ENCODE data around the gene RBMS3. TPM values are rescaled to one million over a fixed set of nuclear protein-coding genes. Genes with fewer than 3 reads are reported as not detected.

Gene RBMS3
- total RNA-seq, 1 experiment from 2014 or later: 7.4 TPM

- TF ChIP-seq, protein P1, sequence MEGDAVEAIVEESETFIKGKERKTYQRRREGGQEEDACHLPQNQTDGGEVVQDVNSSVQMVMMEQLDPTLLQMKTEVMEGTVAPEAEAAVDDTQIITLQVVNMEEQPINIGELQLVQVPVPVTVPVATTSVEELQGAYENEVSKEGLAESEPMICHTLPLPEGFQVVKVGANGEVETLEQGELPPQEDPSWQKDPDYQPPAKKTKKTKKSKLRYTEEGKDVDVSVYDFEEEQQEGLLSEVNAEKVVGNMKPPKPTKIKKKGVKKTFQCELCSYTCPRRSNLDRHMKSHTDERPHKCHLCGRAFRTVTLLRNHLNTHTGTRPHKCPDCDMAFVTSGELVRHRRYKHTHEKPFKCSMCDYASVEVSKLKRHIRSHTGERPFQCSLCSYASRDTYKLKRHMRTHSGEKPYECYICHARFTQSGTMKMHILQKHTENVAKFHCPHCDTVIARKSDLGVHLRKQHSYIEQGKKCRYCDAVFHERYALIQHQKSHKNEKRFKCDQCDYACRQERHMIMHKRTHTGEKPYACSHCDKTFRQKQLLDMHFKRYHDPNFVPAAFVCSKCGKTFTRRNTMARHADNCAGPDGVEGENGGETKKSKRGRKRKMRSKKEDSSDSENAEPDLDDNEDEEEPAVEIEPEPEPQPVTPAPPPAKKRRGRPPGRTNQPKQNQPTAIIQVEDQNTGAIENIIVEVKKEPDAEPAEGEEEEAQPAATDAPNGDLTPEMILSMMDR (IDR thresholded peaks at IDR 0.05; ENCODE audit: insufficient read depth in 1 of 2, low read depth in 1 of 2, low read length in 1 of 2, severe bottlenecking in 1 of 2, unreplicated experiment in 1 of 2): no peak
- Mint-ChIP-seq H3K9me3 (ENCODE audit: unreplicated experiment) (no peaks in the 10 kb centered on the region), H3K27me3 (ENCODE audit: insufficient read depth, unreplicated experiment) (no peaks in the 10 kb centered on the region), H3K4me1 (ENCODE audit: low read depth, unreplicated experiment) (no peaks in the 10 kb centered on the region), H3K27ac (ENCODE audit: unreplicated experiment) (no peak overlapping the region), H3K4me3 (ENCODE audit: unreplicated experiment) (no peak overlapping the region), H3K36me3 (ENCODE audit: insufficient read depth, unreplicated experiment) (no peaks in the 10 kb centered on the region)
- Histone ChIP-seq H3K4me3 (ENCODE audit: low read depth, low read length) (no peak overlapping the region), H3K36me3 (ENCODE audit: control insufficient read depth, insufficient read depth, low read length) (no peaks in the 10 kb centered on the region), H3K27me3 (replicated peaks; ENCODE audit: control insufficient read depth, insufficient read depth, low read length) (no peaks in the 10 kb centered on the region), H3K4me1 (no peaks in the 10 kb centered on the region), H3K9me3 (no peaks in the 10 kb centered on the region)
- intact Hi-C loops (cut with micrococcal nuclease; ENCODE audit: unreplicated experiment): no loop called here
- CTCF ChIA-PET: no interaction called here
- BruUV-seq (replicated peaks): no TSS peak
- DNase-seq: no peak
- POLR2A ChIA-PET: no interaction called here
Observed at GRCh38 chr3:29557825-29558224, 277.0 kb downstream of the RBMS3 start.

DNA sequence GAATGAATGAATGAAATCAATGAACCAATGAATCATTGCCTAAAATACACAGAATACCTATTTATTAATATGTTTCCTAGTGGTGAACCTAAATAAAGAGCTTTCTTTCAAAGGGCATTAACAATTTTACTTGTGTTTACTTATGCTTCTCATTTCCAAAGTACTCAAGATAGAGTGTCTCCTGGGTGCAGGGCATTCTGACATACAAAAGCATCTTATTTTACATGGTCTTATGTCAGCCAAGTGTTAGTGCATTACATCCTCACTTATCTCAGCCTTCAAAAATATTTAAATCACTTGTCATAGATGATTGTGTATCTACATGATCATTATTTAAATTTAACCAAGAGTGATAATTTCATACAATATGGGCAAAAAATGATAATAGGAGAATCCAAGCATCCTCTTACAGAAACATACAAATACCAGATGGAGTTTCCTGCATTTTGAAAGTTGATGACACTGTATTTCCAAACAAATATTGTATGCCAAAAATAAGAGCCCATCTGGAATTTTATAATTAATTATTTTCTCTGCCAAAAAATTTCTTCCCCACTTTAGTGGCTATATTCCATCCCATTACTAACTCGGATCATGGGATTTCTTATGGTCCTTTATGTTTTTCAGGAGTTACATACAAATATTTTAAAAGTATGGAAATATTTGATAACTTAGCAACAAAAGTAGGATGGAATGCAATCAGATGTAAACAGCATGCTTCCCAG, 279.0 kb downstream of the RBMS3 start:
- TF ChIP-seq, protein P1 (IDR thresholded peaks at IDR 0.05; ENCODE audit: insufficient read depth in 1 of 2, low read depth in 1 of 2, low read length in 1 of 2, severe bottlenecking in 1 of 2, unreplicated experiment in 1 of 2): no peak
- no peak for DNase-seq
- CTCF ChIA-PET: no interaction called here
- Mint-ChIP-seq H3K36me3 (ENCODE audit: insufficient read depth, unreplicated experiment) (no peaks in the 10 kb centered on the region), H3K27ac (ENCODE audit: unreplicated experiment) (no peak overlapping the region), H3K9me3 (ENCODE audit: unreplicated experiment) (no peaks in the 10 kb centered on the region), H3K4me1 (ENCODE audit: low read depth, unreplicated experiment) (peaks cover 6% of the 10 kb centered on the region), H3K27me3 (ENCODE audit: insufficient read depth, unreplicated experiment) (no peaks in the 10 kb centered on the region), H3K4me3 (ENCODE audit: unreplicated experiment) (no peak overlapping the region)
- Histone ChIP-seq H3K36me3 (ENCODE audit: control insufficient read depth, insufficient read depth, low read length) (no peaks in the 10 kb centered on the region), H3K9me3 (no peaks in the 10 kb centered on the region), H3K4me3 (ENCODE audit: low read depth, low read length) (no peak overlapping the region), H3K27me3 (replicated peaks; ENCODE audit: control insufficient read depth, insufficient read depth, low read length) (no peaks in the 10 kb centered on the region), H3K4me1 (peaks cover 4% of the 10 kb centered on the region; the same call in 1 of the 2 replicates)
- POLR2A ChIA-PET: no interaction called here
- intact Hi-C loops (cut with micrococcal nuclease; ENCODE audit: unreplicated experiment): no loop called here
- no TSS peak for BruUV-seq (replicated peaks)

DNA sequence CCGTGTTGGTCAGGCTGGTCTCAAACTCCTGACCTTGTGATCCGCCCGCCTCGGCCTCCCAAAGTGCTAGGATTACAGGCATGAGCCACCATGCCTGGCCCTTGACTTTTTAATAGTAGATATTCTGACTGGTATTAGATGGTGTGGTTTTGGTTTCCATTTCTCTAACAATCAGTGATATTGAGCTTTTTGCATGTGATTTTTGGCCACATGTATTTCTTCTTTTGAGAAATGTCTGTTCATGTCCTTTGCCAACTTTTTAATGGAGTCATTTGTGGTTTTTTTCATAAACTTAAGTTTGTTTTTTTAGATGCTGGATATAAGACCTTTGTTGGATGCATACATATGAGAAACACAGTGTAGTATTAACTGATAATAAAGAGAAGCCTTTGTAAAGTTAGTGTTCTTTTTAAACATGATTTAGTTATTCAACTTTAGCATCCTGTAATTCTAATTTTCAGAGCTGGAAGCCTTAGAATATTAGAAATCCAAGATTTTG, 280.8 kb downstream of the RBMS3 start:
- Mint-ChIP-seq H3K9me3 (ENCODE audit: unreplicated experiment) (no peaks in the 10 kb centered on the region), H3K4me1 (ENCODE audit: low read depth, unreplicated experiment) (peaks cover 6% of the 10 kb centered on the region), H3K4me3 (ENCODE audit: unreplicated experiment) (no peak overlapping the region), H3K27ac (ENCODE audit: unreplicated experiment) (no peak overlapping the region), H3K27me3 (ENCODE audit: insufficient read depth, unreplicated experiment) (no peaks in the 10 kb centered on the region), H3K36me3 (ENCODE audit: insufficient read depth, unreplicated experiment) (no peaks in the 10 kb centered on the region)
- Histone ChIP-seq H3K27me3 (replicated peaks; ENCODE audit: control insufficient read depth, insufficient read depth, low read length) (no peaks in the 10 kb centered on the region), H3K4me3 (ENCODE audit: low read depth, low read length) (no peak overlapping the region), H3K4me1 (peaks cover 4% of the 10 kb centered on the region; the same call in 1 of the 2 replicates), H3K36me3 (ENCODE audit: control insufficient read depth, insufficient read depth, low read length) (no peaks in the 10 kb centered on the region), H3K9me3 (no peaks in the 10 kb centered on the region)
- CTCF ChIA-PET: no interaction called here
- BruUV-seq (replicated peaks): no TSS peak
- intact Hi-C loops (cut with micrococcal nuclease; ENCODE audit: unreplicated experiment): no loop called here
- POLR2A ChIA-PET: no interaction called here
- no peak for DNase-seq
- TF ChIP-seq, protein P1 (IDR thresholded peaks at IDR 0.05; ENCODE audit: insufficient read depth in 1 of 2, low read depth in 1 of 2, low read length in 1 of 2, severe bottlenecking in 1 of 2, unreplicated experiment in 1 of 2): no peak

Data from Caco-2 (cell line).